ENCODE results near the gene MYO1A. TPM values are rescaled to one million over a fixed set of nuclear protein-coding genes. Genes with fewer than 3 reads are reported as not detected.

MYO1A gene
- total RNA-seq, 1 experiment from 2014 or later = 0.12 TPM

GRCh38 chr12:57087691-57088353, 37.9 kb upstream of the MYO1A start:
- no peaks in the 10 kb centered on the region for H3K27me3 Mint-ChIP-seq (ENCODE audit: insufficient read depth, unreplicated experiment)
- TF ChIP-seq CTCF (IDR thresholded peaks at IDR 0.05; ENCODE audit: unreplicated experiment) = no peak
- peaks cover 38% of the 10 kb centered on the region for H3K36me3 Mint-ChIP-seq (ENCODE audit: insufficient read depth, unreplicated experiment)
- peaks cover 31% of the 10 kb centered on the region for H3K4me1 Mint-ChIP-seq (ENCODE audit: insufficient read depth, unreplicated experiment)
- peak overlapping the region; percentile 94 for H3K27ac Mint-ChIP-seq (ENCODE audit: low read depth, unreplicated experiment)
- H3K4me3 Mint-ChIP-seq (ENCODE audit: unreplicated experiment) = peak overlapping the region; percentile 90
- CTCF ChIA-PET = interaction anchor here (0.8 to 1.6 kb wide), 2 partner anchors 18 to 37 kb away, joined by 4 to 8 read pairs; no protein-coding TSS in a partner anchor
- intact Hi-C loops (cut with micrococcal nuclease) = loop anchor here (1.0 kb wide), 1 partner anchor 23 kb away; the partner anchor contains the start of gene STAT6
- DNase-seq (ENCODE audit: unreplicated experiment) = peak; percentile 97
- TSS peak; percentile 89 for BruUV-seq (replicated peaks)
- no peaks in the 10 kb centered on the region for H3K9me3 Mint-ChIP-seq (ENCODE audit: unreplicated experiment)
- POLR2A ChIA-PET = interaction anchor here (0.6 to 16.5 kb wide), 32 partner anchors 9 to 1155 kb away, joined by 3 to 610 read pairs (median 4); partner anchors contain the start of genes DDIT3, LRP1, NACA and NEMP1

- Mint-ChIP-seq H3K4me3 (ENCODE audit: unreplicated experiment) (peak overlapping the region; percentile 90), H3K36me3 (ENCODE audit: insufficient read depth, unreplicated experiment) (peaks cover 31% of the 10 kb centered on the region), H3K9me3 (ENCODE audit: unreplicated experiment) (no peaks in the 10 kb centered on the region), H3K4me1 (ENCODE audit: insufficient read depth, unreplicated experiment) (peaks cover 24% of the 10 kb centered on the region), H3K27me3 (ENCODE audit: insufficient read depth, unreplicated experiment) (no peaks in the 10 kb centered on the region), H3K27ac (ENCODE audit: low read depth, unreplicated experiment) (peak overlapping the region; percentile 94)
- no TSS peak for BruUV-seq (replicated peaks)
- intact Hi-C loops (cut with micrococcal nuclease) = no loop called here
- peak; percentile 94 for DNase-seq (ENCODE audit: unreplicated experiment)
- ChIA-PET POLR2A (interaction anchor here (0.6 to 16.5 kb wide), 26 partner anchors 8 to 1154 kb away, joined by 3 to 610 read pairs (median 4); partner anchors contain the start of genes DDIT3, LRP1, NACA and NEMP1), CTCF (interaction anchor here (1.2 to 1.6 kb wide), 3 partner anchors 17 to 24 kb away, joined by 5 to 8 read pairs (median 6); partner anchors contain the start of gene STAT6)
- TF ChIP-seq CTCF (IDR thresholded peaks at IDR 0.05; ENCODE audit: unreplicated experiment) = no peak
Measured at GRCh38 chr12:57087010-57087690, 37.2 kb upstream of the MYO1A start.

GRCh38 chr12:57086493-57087009, 36.6 kb upstream of the MYO1A start:
- TSS peak; percentile 66 for BruUV-seq (replicated peaks)
- intact Hi-C loops (cut with micrococcal nuclease) = no loop called here
- H3K9me3 Mint-ChIP-seq (ENCODE audit: unreplicated experiment) = no peaks in the 10 kb centered on the region

More at GRCh38 chr12:57086493-57087009, 36.6 kb upstream of the MYO1A start:
- POLR2A ChIA-PET = interaction anchor here (0.6 to 16.5 kb wide), 13 partner anchors 8 to 726 kb away, joined by 3 to 610 read pairs (median 10); partner anchors contain the start of genes LRP1, NEMP1, STAT2 and STAT6
- H3K4me3 Mint-ChIP-seq (ENCODE audit: unreplicated experiment) = peak overlapping the region; percentile 90
- H3K4me1 Mint-ChIP-seq (ENCODE audit: insufficient read depth, unreplicated experiment) = peaks cover 21% of the 10 kb centered on the region
- CTCF ChIA-PET = interaction anchor here (1.2 to 1.6 kb wide), 3 partner anchors 16 to 24 kb away, joined by 5 to 8 read pairs (median 6); partner anchors contain the start of gene STAT6
- peak; percentile 72 for DNase-seq (ENCODE audit: unreplicated experiment)
- H3K27me3 Mint-ChIP-seq (ENCODE audit: insufficient read depth, unreplicated experiment) = no peaks in the 10 kb centered on the region
- H3K36me3 Mint-ChIP-seq (ENCODE audit: insufficient read depth, unreplicated experiment) = peaks cover 25% of the 10 kb centered on the region
- no peak for TF ChIP-seq CTCF (IDR thresholded peaks at IDR 0.05; ENCODE audit: unreplicated experiment)
- peak overlapping the region; percentile 94 for H3K27ac Mint-ChIP-seq (ENCODE audit: low read depth, unreplicated experiment)
